ENCODE data around the gene PRTG.

Gene PRTG

DNA sequence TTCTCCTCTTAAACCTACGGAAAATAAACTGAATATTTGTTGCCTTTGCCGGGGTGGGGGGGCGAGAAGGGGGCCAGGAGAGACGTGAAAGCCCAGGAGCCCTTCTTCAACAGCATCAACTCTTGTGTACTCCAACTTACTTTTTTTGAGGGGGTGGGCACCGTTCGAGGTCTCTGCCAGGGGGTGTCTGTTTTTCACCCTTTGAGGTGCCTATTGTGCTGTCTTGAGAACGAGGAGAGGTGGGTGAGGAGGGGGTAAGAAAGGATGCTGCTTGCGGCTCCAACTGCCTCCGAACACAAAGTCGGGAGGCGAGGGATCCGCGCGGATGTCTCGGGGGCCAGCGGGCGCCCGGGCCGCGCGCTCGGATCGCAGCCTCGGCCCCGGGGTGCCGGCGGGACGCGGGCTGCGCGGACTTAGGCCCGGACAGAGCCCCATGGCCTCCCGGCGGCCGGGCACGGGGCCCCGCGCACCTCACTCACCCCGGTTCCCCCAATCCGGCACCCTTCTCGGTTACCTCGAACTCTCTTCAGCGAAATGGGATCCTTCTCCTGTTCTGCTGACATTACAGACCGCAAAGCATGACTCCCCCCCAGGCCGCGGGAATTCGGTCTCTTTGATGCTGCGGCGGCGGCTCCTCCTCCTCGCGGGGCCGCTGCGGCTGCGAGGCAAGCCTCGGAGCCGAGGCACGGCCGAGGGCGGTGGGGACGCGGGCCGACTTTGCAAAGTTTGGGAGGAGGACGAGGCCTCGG, 155.5 kb downstream of the PRTG start:
- no peak for DNase-seq (ENCODE audit: low read depth, low spot score)
- no peak overlapping the region for H3K27ac ChIP-seq

DNA sequence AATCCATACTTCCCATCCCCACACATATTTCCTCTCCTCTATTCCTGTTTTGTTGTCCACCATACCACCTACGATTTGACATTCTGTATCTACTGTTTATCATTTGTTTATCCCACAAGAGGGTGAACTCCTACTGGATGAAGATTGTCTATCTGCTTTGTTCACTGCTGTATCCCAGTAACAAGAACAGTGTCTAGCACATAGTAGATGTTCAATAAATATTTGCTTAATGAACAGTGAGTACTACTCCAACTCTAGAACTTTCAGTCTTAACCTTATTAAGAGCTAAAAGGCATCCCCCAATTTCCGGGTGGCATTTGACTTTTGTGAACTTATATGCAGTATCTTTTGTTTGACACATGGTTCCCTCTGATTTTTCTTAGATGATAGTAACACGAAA, 156.1 kb downstream of the PRTG start:
- DNase-seq (ENCODE audit: low read depth, low spot score), result no peak
- no peak overlapping the region for H3K27ac ChIP-seq

DNA sequence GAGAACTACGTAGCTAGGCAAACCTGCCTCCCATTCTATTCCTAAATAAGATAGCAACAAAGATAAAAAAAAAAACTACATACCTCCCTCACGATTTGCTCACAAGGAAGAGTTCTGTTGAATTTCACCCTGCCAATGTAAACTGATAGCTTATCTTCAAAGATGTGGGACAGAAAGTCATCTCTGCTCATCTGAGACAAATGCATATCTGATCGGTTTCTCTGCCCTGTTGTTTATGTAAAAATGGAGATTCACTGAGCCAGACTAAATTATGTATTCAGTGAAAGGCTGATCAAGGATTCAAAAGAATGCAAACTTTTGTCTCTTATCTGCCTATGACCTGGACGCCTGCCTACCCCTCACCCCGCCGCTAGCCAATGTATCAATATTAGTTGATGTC, 166.0 kb downstream of the PRTG start:
- no peak overlapping the region for H3K27ac ChIP-seq
- DNase-seq (ENCODE audit: low read depth, low spot score), result no peak

DNA sequence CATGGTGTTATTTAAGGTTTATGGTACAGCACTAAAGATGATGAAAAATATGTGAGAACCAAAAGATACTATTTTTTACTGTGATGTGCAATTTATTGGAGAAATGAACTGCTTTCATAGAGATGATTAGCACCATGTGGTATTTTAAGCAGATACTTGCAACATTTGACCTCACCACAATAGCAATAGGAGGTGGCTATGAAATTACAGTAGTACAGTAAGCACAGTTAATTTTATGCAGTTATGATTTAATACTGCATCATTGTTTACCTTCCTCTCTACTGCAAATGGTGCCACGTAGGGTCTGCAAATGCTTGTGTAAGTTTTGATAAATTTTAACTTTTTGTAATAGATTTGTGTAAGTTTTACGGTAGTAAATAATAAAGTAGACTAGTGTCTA, 168.9 kb downstream of the PRTG start:
- DNase-seq (ENCODE audit: low read depth, low spot score), result no peak
- H3K27ac ChIP-seq, result no peak overlapping the region

DNA sequence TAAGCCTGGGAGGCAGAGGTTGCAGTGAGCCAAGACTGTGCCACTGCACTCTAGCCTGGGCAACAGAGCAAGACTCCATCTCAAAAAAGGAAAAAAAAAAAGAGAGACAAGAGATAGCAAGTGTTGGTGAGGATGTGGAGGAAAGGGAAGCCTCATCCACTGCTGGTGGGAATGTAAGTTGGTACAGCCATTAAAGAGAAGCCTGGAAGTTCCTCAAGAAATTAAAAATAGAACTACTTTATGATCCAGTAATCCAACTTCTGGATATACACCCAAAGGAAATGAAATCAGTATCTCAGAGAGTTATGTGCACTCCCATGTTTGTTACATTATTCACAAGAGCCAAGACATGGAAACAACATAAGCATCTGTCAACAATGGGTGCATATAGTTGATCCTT, 169.7 kb downstream of the PRTG start:
- H3K27ac ChIP-seq, result no peak overlapping the region
- no peak for DNase-seq (ENCODE audit: low read depth, low spot score)

DNA sequence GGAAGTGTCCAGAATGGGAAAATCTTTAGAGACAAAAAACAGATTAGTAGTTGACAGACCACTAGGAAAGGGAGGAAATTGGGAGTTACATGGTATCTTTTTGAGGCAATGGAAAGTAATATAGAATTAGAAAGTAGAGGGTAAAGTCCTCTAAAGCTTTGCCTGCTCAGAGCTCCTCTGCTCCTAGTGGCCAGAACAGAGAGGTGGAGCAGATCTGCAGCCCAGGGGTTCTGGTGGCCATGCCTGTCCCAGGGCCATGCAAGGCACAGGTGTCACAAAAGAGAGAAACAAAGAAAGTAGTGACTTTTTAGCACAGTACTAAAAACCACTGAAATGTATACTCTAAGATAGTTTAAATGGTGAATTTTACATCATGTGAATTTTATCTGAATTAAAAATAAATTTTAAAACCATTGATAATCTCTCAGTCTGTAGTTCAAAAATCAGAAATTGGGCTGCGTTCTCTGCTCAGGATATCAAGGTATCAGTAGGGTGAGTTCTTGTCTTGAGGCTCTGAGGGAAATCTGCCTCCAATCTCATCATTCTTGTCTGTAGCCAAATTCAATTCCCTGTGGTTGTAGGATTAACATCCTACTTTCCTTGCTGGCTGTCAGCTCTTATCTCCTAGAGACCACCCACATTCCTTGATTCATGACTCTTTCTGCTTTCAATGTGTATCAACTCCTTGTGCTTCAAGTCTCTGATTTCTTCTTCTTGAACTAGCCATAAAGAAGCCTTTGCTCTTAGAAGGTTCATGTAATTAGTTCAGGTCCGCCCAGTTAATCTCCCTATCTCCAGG, 178.4 kb downstream of the PRTG start:
- DNase-seq (ENCODE audit: low read depth, low spot score), result no peak
- H3K27ac ChIP-seq, result no peak overlapping the region

DNA sequence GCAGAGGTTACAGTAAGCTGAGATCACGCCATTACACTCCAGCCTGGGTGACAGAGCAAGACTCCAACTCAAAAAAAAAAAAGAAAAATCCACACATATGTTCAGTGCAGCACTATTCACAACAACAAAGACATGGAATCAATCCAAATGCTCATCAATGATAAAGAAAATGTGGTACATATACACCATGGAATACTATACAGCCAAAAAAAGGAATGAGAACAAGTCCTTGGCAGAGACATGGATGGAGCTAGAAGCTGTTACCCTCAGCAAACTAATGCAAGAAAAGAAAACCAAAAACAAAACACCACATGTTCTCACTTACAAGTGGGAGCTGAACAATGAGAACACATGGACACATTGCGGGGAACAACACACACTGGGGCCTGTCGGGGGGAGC, 180.4 kb downstream of the PRTG start:
- DNase-seq (ENCODE audit: low read depth, low spot score), result no peak
- no peak overlapping the region for H3K27ac ChIP-seq
